ENCODE results near the gene APP.
"Not testable (repeated sequence)": the region's sequence is repeated elsewhere in the genome, so short reads cannot be mapped to it uniquely, and the experiment has no call there.

APP gene

DNA sequence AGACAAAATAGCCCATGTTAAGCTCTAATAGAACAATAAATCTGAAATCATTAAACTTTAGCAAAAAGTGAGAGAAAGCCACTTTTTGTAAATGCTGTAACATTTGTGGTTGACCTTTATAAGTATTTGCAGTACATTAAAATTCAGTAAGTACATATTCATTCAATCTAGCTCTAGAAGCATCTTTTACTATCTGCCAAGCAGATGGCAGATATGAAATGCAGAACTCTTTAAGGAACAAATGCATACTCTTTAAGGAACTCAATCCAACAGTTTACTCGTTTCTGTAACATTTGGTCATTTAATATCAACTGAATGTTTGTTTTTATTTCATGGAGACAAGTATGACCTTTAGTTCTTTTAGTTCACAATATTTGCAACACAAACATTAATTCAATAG lies 150.1 kb downstream of the APP start:
- no peak for DNase-seq (ENCODE audit: low read depth)

- DNase-seq (ENCODE audit: low read depth) = no peak
Observed at GRCh38 chr21:26020081-26020480, 150.5 kb downstream of the APP start.

DNA sequence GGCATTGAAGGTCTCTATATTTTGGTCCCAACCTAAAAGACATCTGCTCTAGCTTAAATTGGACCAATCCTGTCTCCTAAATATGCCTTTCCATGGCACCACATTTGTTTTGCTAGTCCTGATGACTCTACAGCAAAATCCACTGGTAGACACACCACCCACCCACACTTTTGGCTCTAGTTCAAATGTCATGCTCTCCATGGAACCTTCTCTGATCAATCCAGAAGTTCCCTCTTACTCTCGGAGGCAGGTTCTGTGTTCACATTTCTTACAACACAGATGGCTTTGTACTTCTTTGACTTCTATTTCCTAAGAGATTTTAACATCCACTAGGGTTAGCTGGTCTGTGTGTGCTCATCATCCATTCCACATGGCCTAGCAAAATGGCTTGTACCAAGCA lies 151.3 kb downstream of the APP start:
- no peak for DNase-seq (ENCODE audit: low read depth)

- DNase-seq (ENCODE audit: low read depth) = no peak
Observed at GRCh38 chr21:26013970-26014369, 156.6 kb downstream of the APP start.

- DNase-seq (ENCODE audit: low read depth) = not testable (repeated sequence)
Observed at GRCh38 chr21:26012482-26012881, 158.1 kb downstream of the APP start.

- DNase-seq (ENCODE audit: low read depth) = no peak
Observed at GRCh38 chr21:26011292-26011940, 159.2 kb downstream of the APP start.

- DNase-seq (ENCODE audit: low read depth) = peak; percentile 33
Observed at GRCh38 chr21:26007951-26008498, 162.5 kb downstream of the APP start.

GRCh38 chr21:26005464-26005863 lies 165.1 kb downstream of the APP start:
- no peak for DNase-seq (ENCODE audit: low read depth)

DNA sequence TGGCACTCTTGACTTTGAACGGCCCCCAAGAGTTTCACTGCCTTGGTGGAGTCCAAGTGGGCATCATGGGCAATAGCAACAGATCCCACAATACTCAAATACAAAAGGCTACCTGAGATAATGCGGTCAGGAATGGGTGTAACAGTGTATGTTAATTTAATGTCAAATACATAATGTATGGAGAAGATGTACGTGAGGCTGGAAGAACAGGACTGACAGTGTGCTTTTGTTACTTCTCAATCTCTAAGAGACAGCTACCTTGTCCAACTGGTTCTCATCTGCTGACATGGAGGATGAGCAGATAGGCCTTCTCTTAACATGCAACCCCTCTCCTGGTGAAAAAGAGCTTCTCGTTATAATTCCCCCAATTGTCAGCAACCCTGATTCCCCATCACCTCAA lies 167.2 kb downstream of the APP start:
- no peak for DNase-seq (ENCODE audit: low read depth)

- DNase-seq (ENCODE audit: low read depth) = no peak
Observed at GRCh38 chr21:26001356-26001755, 169.2 kb downstream of the APP start.

- DNase-seq (ENCODE audit: low read depth) = no peak
Observed at GRCh38 chr21:25999921-26000582, 170.5 kb downstream of the APP start.

DNA sequence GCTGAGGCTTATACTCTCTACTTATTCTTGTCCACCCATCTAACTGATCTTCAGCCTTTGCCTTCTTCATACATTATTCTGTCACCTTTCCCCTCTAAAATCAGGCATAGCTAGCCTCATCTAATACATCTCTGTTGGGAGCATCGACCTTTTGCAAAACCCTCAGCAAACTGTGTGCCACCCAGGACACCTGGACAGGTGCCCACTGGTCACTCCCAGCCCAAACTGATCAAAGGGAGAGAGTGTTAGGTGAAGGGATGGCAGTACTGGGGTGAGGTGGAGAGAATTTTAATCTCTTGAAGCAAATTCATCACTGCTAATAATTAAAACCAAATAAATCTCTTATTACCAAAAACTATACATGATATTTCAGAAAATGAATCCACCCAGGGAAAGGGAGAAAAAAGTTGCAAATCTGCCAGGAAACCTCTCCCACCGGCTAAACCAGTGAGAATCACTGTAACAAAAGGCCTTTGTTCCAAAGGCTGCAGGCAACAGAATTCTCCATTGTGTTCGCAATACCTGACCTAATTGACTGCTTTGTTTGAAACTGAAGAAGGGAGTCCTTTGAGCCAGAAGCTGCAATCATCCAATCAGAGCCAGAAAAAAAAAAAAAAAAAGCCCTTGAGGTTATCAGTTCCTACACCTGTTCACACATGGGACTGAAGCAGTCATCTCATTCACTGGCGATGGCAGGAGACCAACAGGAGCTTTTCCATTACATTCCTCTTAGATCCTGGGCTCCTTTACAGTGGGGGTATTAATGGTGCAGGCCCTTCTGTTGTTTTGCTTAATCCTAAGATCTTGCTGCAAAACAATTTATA lies 172.6 kb downstream of the APP start:
- DNase-seq (ENCODE audit: low read depth) = no peak

DNA sequence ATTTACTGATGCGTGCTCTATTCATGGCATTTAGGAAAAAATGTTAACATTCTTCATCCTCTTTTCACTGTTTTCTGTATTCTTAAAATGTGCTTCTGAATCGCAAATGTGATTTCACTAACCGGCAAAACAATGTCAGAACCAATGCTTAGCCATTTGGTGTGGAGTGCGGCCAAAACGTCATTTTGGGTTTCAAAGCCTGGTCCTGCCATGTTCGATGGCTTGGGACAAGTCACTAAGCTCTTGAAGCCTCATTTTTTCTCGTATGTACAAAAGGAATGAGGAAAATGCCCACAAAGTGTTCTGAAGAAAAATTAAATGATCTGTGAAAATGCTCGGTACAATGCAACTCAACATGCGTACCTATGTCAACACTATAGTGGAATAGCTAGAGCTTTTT lies 175.3 kb downstream of the APP start:
- DNase-seq (ENCODE audit: low read depth) = no peak

DNA sequence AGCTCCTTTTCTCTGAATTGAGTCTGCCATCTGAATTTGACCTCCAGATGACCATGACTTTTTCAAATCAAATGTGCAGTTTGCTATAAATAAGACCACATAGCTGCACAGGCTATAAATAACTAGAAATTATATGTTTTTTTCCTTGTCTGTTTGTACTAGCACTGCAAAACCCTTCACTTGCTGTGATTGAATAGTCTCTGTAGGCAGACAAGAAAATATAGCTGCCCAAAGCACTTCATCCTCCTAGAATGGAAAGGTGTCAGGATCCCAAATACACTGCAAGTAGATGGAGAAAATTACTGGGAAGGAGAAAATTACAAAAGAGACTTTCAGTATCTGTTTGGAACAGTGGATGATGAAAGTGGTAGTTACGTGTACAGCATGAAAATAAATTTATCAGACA lies 175.8 kb downstream of the APP start:
- no peak for DNase-seq (ENCODE audit: low read depth)

- no peak for DNase-seq (ENCODE audit: low read depth)
Observed at GRCh38 chr21:25988738-25989137, 181.8 kb downstream of the APP start.

- DNase-seq (ENCODE audit: low read depth) = no peak
Observed at GRCh38 chr21:25987531-25987930, 183.0 kb downstream of the APP start.

- DNase-seq (ENCODE audit: low read depth) = no peak
Observed at GRCh38 chr21:25986928-25987327, 183.6 kb downstream of the APP start.

DNA sequence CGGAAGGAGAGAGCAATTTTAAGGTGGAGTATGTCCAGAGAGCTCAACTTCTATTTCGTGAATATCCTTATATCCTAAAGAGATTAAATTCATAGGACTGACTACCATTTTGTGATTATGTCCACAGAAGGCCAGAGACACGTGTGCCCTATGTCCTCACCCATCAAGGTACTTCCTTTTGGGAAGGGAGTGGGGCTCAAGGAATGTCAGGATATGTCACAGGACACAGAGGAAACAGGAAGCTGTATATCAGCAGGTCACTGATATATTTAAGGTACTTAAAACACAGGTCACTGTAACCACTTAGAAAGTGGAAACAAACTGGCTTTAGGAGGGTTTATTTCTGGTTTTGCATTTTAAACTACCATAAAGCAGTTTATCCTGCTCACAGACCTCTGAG lies 184.6 kb downstream of the APP start:
- no peak for DNase-seq (ENCODE audit: low read depth)

- DNase-seq (ENCODE audit: low read depth) = no peak
Observed at GRCh38 chr21:25984538-25984937, 186.0 kb downstream of the APP start.

DNA sequence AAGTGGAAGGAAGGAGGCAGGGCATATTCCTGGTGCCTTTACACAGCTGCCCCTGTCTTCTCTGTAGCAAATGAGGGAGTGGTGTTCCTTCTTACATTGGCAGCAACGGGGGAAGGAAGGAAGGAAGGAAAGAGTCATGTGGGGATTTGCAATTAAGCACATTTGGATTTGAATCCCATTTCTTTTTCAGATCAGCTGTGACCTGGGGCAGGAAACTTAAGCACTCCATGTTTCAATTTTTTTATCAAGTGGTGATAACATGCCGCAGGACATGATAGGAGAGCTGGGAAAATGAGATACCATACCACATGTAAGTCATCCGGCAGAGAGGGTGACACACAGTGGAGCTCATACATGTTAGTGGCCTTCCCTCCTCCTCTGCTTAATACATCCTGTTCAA lies 186.8 kb downstream of the APP start:
- no peak for DNase-seq (ENCODE audit: low read depth)

DNA sequence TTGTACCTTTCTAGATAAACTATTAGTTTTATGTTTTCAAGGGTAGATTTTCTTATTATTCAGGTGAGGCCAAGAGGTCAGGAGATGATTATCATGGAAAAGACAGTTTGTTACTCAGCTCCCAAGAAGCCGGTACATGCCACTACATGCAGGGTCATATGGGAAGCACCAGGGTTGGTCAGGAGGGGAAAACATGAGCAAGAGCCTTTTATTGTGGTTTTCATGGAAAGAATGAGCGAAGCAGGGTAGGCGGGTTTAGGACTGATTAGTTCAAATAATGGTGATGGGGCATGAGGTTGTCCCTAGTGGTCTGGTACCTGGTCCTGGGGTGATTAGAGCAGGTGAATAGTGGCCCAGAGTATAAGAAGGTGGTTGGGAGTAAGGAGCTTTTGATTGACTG lies 189.9 kb downstream of the APP start:
- no peak for DNase-seq (ENCODE audit: low read depth)

- no peak for DNase-seq (ENCODE audit: low read depth)
Observed at GRCh38 chr21:25979845-25980616, 190.5 kb downstream of the APP start.
